CD4-positive, alpha-beta T cell treated with Interleukin-15 for 1 hour (primary cell): ENCODE data around the gene SSC5D.
A peak's percentile ranks its signal among the peaks of the same experiment; 100 is the strongest.
"Not testable (repeated sequence)": the region's sequence is repeated elsewhere in the genome, so short reads cannot be mapped to it uniquely, and the experiment has no call there.

ENCODE experiments used
- DNase-seq: peaks from one replicate; pipeline ENCODE4 v3.0.0-alpha.2; 2020

The SSC5D gene

DNA sequence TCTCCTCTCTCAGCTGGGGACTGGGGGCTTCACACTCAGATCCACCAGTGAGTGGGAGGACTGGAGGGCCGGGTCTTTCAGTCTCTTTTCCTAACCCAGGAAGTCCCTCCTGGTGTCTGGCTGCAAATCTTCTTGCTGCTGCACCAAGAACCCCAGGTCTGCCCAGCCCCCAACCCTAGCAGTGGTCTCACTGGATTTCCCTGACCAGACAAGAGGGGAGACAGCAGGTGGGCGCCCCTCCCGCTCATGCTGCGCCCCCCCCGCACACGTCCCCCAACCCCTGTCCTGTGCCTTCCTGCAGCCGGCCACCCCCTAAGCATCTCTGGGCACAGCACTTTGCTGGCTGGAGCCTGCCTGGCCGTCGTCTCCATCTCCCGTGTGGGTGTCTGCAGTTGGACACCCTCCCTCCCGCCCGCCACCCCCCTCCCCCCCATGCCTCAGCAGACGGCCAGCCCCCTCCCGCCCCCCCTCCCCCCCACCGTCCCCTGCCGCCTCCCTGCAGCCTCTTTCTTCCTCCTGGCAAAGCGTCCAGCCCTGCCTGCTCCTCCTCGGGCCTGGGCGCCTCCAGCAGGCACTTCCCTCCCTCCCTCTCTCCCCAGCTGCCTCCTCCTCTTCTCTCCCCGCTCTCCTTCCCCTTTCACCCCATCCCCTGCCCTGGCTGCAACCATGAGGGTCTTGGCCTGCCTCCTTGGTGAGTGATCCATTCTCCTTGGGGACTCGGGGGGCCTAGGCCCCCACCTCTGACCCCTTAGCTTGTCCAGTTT, at the start of gene SSC5D:
Gene SSC5D (plus strand): TSS at position 513 of the 764 bp plus-strand sequence. CDS start 154 bp downstream, at position 667.
- no peak for DNase-seq

DNA sequence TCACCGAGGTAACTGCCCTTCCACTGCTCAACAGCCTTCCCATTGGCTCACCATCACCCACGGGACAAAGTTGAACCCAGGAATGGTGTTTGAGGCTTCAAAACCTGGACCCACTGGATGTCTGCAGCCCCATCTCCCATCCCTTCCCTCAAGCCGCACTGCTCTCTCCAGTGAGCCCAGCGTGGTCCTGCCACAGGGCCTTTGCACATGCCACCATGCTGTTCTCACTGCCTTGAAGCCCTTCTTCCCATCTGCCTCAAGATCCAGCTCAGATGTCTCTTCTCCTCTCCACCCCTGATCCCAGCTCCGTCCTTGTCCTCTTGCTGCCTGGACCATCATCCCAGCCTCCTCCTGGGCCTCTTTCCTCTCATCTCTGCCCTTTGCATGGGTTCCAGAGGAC, 49.2 kb upstream of the SSC5D start:
- DNase-seq = no peak

DNA sequence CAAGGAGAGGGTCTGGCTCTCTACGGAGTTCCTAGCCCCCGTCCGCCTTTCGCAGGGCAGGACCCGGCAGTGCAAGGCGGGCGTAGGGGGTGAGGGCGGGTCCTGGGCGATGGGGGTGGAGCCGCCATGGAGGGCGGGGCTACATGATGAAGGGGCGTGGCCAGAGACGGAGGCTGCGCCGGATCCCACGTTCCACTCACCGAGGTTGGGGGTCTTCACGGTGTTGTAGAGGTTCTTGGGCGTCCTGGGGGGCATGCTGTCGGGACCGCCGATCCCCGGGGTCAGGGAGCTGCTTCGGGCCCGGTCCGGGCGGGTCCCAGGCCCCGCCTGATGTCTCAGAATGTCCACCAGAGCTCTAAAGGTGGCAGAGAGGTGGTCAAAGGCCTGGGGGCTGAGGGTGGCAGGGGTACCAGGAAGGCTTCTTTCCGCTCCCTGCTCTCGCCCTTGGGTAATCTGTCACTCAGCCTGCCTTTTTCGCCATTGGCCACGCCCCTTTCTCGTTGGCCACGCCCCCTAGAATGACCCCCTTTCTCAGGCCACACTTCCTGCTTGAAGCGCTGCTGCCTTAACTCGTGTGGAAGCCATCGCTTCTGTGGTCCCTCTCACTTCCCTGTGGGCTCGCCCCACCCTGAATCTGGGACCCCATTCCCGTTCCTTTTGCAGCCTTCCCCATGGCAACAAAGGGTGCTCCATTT, 47.7 kb upstream of the SSC5D start:
- DNase-seq = no peak

DNA sequence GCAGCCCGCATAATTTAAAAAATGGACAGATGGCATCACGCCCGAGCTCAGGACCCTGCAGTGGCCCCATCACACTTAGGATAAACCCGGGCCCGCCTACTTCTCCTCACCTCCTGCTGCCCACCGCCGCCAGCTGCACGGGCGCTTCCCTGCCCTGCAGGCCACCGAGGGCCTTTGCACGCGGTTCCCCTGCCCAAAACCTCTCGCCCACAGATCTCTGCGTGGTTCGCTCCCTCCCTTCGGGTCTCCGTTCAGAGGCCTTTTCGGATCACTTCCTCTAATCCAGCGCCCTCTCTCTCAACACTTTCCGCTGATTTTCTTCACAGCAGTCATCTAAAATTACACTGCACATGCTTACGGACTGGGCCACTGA, 46.9 kb upstream of the SSC5D start:
- DNase-seq = no peak

DNA sequence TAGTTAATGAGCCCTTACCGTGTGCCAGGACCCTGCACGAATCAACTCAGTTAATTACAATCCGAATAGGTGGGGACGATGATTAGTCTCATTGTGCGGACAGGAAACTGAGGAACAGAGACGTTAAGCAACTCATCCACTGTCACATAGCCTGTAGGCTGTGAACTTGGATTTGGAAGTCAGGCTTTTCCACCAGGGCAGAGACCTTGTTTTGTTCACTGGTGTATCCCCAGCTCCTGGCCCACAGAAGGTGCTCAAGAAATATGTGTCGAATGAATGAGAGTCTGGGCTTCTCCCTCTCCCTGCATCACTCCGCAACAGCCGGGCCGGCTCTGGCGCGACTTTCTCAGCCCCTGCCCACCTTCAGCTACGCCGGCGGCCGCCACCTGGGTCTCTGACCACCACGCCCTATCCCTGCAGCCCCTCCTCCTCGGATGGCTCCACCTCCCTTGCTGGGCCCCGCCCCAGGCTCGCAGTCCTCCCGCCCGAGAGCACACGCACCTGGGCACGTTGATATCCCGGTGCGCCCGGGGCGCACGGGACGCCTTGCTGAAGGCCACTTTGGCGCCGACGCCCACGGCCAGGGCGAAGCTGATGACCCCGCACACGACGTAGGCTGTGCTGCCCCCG, 46.4 kb upstream of the SSC5D start:
- no peak for DNase-seq

DNA sequence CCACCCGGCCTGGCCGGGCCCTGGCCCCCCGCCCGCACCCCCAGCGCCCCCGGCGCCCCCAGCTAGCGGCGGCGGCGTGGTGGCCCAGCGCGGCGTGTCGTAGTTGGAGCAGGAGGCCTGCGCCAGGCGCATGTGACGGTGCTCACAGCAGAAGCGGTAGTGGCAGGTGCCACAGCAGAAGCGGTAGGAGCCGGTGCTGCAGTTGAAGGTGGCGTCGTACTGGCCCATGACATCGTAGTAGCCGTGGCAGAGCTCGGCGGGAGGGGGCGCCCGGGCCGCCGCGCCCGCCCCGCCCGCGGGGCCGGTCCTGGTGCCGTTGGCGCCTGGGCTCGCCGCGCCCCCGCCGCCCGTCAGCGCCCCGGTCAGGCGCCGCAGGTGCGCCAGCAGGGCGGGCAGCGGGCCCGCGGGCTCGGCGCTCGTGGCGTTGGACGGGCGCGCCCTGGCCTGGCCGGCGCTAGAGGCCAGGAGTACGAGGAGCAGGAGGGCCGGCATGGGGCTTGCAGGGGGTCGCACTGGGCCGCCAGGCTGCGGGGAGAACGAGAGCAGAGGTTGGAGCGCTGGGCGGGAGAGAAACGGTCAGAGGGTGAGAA, 45.8 kb upstream of the SSC5D start:
- no peak for DNase-seq

DNA sequence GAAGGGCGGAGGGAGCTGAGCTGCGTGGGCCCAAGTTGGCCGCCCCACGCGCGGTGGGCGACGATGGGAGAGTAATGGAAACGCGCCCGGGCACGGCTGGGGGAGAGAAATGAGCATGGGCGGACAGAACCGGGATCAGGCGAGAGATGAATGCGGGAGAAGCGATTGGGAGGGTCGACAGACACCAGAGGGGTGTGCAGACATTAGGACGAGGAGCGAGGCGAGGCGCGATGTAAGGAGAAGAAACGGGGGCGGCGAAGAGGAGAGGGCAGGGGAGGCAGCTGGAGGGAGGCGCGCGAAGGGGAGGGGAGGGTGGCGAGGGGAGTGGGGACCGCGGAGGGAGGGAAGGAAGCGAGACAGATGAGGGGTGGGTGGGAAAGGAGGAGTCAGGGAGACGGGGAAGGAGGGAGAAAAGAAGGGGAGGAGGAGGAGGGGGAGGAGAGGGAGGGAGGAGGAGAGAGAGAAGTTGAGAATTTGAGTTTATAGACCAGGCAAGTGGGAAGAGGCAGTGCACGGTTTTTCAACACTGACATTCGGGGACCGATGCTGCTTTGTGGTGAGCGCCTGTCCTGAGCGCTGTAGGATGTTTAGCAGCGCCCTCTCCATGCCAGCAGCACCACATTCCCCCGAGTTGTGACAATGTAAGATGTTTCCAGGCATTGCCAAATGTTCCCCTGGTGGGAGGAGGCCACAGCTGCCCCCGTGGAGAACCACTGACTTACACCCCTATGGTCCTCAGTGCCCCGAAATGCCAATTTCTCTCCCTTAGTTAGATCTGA, 45.0 kb upstream of the SSC5D start, which contains the start of gene SHISA7:
Gene SHISA7 (minus strand): TSS at position 256 of the 779 bp plus-strand sequence. CDS start 437 bp downstream, outside the sequence.
- no peak for DNase-seq

DNA sequence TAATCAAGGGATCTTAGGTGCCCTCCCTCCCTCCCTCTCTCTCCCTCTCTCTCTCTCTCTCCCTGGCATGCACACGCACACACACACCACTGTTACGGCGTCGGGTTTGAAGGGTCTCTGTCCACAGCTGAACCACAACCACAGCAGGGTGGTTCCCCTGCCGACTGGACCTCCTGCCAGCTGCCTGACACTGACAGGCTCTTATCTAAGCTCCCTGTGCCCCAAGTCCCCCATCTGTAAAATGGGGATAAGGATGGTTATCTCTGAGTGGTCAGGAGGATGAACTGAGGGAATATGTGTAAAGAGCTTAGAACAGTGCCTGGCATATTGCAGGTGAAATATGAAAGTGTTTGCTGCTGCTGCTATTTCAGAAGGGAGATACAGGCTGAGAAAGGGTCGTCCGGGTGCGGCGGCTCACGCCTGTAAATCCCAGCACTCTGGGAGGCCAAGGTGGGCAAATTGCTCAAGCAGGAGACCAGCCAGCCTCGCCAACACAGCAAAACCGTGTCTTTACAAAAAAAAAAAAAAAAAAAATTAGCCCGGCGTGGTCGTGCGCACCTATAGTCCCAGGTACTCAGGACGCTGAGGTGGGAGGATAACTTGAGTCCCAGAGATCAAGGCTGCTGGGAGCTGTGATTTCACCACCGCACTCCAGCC, 44.3 kb upstream of the SSC5D start:
- DNase-seq = no peak

DNA sequence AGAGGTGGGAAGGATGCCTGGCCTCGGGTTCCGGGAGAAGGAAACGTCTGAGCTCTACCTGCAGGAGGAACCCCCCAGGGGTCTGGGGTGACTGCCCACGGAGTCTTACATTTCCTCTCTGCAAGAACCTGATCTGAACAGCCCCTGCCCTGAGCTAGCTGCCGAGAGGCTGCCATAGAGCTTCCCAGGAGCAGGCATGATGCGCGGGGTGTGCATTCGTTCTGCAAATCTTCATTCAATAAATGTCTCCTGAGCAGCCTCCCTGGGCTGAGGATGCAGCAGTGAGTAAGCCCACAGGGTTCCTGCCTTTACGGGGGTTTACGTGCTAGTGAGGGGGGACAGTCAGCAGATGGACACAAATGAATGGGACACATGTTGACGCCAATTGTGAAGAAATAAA, 43.6 kb upstream of the SSC5D start:
- DNase-seq = no peak

DNA sequence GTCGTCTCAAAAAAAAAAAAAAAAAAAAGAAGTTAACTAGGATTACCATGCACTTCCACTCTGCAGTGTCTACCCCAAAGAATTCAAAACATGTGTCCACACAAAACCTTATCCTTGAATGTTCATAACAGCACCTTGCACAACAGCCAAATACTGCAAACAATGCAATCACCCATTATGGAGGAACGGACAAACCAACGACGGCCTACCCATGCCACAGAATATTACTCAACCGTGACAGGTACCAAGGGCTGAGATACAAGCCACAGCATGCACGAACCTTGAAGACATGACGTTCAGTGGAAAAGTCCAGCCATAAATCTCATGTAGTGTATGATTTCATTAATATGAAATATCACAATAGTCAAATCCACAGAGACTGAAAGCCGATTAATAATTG, 42.2 kb upstream of the SSC5D start:
- DNase-seq = no peak

DNA sequence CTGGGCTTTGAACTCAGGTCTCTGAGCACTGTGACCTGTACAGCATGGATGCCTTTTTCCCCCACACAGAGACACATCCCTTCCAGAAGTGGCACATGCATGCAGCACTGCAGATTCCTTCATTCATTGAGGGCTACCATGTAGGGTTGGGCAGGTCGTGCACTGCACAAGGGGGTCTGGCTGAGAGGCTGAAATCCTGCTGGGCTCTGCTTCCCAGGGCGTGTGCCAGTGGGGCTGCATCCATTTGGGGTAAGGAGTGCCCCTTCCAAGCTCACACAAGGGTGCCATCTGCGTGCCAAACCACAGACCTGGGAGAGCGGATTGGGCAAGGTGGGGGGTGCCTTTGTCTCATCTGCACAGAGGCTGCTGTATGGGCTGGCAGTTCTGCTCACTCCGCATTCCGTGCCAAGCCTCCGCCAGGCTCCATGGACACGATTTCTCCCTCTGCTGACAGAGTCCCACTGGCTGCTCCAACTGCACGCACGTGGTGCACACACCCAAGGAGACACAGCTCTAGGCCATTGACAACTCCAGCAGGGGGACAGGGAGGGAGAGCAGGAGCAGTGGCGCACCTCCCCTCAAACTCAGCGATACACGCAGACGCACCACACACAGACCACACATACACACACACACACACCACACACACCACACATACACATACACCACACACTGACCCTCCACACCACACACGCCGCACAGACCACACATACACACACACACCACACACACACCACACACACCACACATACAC, 40.6 kb upstream of the SSC5D start:
- DNase-seq = no peak

DNA sequence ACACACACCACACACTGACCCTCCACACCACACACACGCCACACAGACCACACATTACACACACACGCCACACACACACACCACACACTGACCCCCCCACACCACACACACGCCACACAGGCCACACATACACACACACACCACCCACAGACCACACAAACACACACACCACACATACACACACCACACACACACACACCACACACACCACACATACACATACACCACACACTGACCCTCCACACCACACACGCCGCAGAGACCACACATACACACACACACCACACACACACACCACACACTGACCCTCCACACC, 40.1 kb upstream of the SSC5D start:
- DNase-seq = not testable (repeated sequence)

DNA sequence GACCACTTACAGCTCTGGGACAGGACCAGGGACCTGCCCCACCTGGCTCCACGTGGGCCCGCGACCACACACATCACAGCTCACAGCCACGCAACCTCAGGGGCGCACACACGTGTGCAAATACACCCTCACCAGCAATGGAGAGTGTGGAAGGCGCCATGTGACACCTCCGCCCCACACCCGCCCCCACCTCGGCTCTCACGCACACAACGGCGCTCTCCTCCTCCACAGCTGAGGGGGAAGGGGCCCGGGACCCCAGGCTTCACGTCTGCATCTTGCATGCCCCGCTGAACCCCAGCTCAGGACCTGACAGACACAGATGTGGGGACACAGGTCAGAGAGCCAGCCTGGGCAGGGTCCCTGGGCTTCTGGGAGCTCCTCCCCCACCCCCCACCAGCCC, 38.8 kb upstream of the SSC5D start:
- DNase-seq = no peak

DNA sequence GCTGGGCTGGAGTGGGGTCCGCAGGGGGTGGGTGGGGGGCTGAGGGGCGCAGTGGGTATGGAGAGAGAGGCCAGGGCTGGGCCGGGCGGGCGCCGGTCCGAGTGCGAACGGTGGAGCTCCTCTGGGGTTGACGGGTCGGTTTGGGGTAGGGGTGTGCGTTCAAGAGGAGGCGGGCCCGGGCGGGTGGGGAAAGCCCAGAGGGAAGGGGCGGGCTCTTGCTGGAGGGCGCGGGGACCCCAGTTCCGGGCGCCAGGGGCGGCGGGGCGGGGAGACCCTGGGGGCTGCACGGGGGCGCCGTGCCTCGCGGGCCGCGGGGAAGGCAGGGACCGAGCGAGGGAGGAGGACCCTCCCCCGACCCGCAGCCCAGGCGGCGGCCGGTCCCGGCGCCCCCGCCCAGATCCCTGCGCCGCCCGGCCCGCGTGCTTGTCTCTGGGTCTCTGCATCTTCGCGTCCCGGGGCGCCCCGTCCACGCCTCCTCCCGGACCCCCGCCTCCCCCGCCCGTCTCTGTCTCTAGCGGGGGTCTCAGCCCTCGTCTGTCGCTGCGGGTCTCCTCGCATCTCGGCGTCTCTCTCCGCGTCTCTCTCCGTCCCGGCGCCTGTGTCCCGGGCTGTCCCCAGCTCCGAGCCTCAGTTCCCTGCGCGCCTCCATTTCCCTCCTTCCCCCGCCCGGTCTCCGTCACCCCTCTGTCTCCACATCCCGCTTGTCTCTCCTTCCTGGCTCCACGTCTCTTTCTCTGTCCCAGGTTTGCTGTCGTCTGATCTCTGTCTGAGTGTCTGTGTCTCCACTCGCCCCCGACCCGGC, 36.9 kb upstream of the SSC5D start:
- peak; percentile 30 for DNase-seq

DNA sequence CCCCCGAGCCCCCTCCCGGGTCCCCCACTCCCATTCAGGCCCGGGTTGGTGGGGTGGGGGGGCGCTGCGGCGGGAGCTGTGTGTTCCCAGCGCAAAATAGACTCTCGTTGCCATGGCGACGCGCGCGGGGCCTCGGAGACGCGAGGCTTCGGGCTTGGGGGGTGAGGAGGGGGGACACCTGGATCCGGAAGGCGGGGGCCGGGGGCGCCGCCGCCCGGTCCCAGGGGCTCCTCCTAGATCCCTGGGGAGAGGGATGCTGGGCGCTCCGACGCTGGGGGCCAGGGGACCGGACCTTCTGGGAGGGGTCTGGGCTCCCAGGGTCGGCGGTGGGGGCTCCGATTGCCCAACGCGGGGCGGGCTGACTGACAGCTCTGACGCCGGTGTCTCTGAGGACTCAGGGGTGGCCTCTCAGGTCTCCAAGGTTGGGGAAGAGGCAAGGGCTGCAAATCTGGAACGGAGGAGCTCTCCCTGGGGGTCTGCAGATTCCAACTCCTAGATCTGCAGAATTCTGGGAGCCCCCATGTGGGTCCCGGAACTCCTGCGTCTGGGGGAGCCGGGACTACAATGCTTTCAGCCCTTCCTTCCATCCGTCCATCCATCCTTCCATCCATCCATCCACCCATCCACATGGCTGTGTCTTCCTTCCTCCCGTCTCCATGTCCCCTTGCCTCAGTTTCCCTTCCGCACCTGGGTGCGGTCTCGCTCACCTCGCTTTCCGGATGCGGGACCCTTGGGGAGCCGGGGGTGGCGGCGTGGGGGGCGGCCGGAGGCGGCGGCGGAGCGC, 36.1 kb upstream of the SSC5D start:
- peak; percentile 55 for DNase-seq

DNA sequence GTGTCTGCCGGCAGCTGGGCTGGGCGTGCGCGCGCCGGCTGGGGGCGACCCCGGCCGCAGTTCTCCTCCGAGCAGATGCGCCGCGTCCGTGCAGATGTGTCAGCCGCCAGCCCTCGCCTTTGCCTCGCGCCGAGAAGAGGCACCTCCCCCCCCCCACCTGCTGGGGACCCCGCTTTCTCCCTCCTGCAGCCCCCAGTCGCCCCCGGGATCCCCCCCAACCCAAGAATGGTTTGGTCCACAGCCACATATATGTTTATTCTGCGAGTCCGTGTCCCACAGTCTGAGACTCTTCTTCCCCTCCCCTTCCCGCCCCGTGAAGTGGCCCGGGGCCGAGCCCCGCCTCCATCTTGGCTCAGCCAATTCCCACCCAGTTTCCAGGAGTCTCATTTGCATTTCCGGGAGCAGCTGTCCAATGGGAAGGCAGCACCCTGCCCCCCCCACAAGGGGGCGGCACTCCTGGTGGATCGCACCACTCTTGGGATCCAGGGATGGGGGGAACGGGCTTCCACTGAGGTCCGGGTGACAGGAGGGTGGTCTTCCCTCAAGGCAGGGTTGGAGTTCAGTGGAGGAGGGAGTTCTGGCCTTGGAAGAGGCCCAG, 35.4 kb upstream of the SSC5D start:
- peak; percentile 62 for DNase-seq

DNA sequence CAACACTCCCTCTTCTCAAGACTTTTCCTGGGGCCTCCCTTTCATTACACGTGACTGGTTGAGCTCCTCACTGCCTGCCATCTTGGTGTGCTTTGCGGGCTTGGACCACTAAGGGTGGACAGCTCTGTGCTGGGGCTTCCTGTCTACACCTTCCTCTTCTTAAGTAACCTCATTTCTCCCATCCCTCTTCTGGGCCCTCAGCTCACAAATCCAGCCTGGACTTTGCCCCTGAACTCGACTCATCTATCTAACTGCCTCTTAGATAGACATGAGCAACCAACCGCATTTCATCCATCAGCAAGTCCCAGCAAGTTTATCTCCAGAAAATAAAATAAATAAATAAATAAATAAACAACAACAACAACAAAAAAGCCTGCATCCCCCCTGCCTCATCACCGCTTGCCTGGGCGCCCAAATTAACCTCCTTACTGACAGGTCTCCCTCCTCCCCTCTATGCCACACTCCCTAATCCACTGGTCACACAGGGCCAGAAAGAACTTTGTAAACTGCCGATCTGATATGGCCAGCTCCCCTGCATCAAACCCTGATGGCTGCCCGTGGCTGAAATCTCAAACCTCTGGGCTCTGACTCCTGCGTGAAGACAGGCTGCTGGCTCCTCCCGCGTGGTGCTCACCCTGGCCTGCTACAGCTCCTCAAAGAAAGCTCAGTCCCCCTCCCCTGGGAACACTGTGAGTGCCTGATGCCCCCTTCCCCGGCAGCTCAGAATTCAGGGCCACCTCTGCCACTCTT, 34.5 kb upstream of the SSC5D start:
- DNase-seq = no peak

DNA sequence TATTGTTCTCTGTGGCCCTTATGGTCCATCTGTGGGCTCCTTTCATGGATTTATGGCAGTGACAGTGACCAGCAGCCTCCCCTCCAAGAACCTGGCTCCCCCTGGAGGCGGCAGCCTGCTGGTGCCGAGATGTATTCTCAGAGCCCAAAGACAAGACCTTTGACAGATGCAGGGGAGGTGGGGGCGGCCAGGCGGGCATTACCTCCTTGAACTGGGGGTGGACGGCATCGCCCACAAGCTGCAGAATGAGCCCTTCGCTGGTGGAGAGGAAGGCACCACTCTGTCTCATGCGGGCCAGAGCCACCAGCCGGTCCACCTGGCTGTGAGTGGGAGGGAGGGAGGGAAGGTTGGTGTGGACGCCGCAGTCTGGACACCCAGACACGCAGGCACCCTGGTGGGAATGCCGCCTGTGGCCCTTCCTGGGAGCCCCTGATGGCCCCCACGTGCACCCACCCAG, 33.4 kb upstream of the SSC5D start:
- peak; percentile 37 for DNase-seq
